MM.1S (cell line): ENCODE measurements around the gene SLC2A10.

Source experiments
- CTCF ChIP-seq: fragments of 300-600 bp; sonication (generic); IDR thresholded peaks from 2 replicates; pipeline ENCODE4 v1.5.1; 2016; ENCODE audit warnings: antibody characterized with exemption, low read length, mixed read lengths
- EZH2 ChIP-seq: fragments of 300-600 bp; sonication (generic); optimal IDR thresholded peaks from 2 replicates; pipeline ENCODE3; 2017; ENCODE audit warnings: low read depth, mild to moderate bottlenecking, antibody characterized with exemption, low read length, mixed read lengths

GRCh38 chr20:46774236-46774635 lies 64.8 kb downstream of the SLC2A10 start:
- no peak for TF ChIP-seq CTCF
- no peak for TF ChIP-seq EZH2
